Measurements from ENCODE around the gene SNED1.

SNED1 gene

GRCh38 chr2:241108271-241109209 is 110.1 kb downstream of the SNED1 start:
- no peak for DNase-seq (ENCODE audit: low read depth)

GRCh38 chr2:241109210-241110088 is 111.0 kb downstream of the SNED1 start:
- DNase-seq (ENCODE audit: low read depth) = no peak

- DNase-seq (ENCODE audit: low read depth) = no peak
Observed at GRCh38 chr2:241110089-241110606, 111.7 kb downstream of the SNED1 start.

DNA sequence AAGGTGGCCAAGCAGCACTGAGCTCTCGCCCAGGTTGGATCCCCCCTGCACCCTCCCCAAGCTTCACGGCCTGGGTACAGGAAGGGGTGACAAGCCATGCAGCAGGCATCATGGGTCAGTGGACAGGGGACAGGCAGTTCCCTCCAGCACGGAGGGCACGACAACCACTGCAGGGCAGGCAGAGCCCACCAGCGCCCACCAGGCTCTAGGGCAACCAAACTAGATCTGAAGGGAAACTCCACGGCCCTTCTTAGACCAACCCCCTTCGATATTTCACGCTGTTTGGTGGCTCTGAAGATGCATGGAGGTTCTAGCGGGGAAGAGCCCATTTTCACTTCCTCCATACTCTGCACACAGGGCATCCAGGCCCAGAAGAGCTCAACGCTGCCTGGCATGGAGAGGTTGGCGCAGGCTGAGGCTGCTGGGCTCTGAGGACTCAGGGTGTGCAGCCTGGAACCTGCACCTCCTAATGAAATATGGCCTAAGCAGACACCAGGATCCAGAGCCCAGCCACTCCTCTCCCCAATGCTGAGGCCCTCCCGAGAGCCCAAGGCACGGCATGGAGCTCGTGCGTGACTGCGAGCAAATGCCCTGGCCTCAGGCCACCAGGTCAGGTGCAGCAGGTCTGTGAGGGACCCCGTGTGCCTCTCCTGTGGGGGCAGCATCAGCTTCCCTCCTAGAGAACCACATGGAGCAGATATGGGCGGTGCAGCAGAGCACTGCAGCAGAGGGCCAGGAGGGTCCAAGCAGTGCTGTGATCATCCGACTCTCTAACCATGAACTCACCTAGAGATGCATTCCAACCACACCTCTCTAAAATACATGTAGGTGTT is 112.4 kb downstream of the SNED1 start:
- DNase-seq (ENCODE audit: low read depth) = no peak

GRCh38 chr2:241111440-241111805 is 113.0 kb downstream of the SNED1 start:
- DNase-seq (ENCODE audit: low read depth) = no peak

- DNase-seq (ENCODE audit: low read depth) = no peak
Observed at GRCh38 chr2:241112046-241112445, 113.6 kb downstream of the SNED1 start.

DNA sequence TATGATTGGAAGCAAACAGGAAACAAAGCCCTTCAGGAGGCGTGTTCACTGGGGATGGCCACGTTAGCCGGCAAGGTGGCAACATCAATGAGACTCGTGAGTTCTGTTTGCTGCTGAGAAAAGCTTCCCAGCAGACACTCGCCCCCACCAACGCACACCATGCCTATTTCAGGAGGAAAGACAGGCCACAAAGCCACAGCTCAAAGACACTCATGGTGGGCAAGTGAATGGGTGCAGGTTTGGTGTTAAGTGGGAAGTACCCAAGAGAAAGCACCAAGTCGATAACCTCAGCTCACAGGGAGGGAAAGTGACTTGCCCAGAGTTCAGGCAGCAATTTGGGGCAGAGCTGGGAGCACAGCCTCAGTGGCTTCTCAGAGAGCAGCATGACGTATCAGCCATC is 114.2 kb downstream of the SNED1 start:
- DNase-seq (ENCODE audit: low read depth) = no peak

- DNase-seq (ENCODE audit: low read depth) = no peak
Observed at GRCh38 chr2:241114836-241115235, 116.4 kb downstream of the SNED1 start.

GRCh38 chr2:241115361-241115760 is 116.9 kb downstream of the SNED1 start:
- DNase-seq (ENCODE audit: low read depth) = no peak

GRCh38 chr2:241116606-241117560 is 118.5 kb downstream of the SNED1 start:
- DNase-seq (ENCODE audit: low read depth) = no peak

DNA sequence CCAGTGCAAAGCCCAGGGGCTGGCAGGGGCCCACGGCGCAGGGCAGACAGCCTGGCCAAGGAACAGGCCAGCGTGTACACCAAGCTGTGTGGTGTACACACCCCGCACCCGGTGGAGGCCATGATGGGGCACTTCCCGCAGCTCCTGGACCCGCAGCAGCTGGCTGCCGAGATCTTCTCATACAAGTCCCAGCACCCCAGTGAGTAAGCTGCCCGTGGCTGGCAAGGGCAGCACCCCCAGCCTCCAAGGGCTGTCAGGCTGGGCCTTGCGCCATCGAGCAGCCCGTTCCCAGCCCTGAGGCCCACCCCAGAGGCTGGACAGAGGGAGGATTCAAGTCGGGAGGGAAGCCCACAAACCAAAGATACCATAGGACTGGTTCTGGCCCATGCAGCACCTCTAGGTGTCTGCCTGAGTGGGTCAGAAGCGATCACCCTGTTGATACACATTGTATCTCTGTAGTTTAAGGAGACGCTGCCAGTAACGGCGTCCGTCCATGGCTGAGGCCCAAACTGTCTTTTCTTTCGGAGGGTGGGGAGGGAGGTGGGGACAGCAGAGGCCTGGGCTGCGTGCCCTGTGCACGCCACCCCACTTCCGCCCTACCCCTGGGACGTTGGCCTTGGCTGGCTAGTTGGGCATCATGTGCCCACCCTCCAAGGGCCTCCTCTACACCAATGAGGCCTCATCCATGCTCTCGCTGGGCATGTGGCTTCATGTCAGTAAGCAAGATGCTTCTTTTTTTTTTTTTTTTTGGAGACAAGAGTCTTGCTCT is 120.5 kb downstream of the SNED1 start:
- DNase-seq (ENCODE audit: low read depth) = no peak

- no peak for DNase-seq (ENCODE audit: low read depth)
Observed at GRCh38 chr2:241120440-241120839, 122.0 kb downstream of the SNED1 start.

DNA sequence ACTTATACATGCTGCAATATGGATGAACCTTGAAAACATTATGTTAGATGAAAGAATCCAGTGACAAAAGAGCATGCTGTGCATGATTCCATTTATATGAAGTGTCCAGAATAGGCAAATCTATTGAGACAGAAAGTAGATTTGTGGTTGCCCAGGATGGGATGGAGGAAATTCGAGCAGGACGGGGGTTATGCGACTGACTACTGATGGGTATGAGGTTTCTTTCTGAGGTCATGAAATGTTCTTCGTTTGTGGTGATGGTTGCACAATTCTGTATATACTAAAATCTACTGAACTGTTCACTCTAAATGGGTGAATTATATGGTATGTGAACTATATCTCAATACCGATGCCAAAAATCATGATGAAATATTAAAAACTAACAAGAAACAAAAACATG is 122.6 kb downstream of the SNED1 start:
- no peak for DNase-seq (ENCODE audit: low read depth)

DNA sequence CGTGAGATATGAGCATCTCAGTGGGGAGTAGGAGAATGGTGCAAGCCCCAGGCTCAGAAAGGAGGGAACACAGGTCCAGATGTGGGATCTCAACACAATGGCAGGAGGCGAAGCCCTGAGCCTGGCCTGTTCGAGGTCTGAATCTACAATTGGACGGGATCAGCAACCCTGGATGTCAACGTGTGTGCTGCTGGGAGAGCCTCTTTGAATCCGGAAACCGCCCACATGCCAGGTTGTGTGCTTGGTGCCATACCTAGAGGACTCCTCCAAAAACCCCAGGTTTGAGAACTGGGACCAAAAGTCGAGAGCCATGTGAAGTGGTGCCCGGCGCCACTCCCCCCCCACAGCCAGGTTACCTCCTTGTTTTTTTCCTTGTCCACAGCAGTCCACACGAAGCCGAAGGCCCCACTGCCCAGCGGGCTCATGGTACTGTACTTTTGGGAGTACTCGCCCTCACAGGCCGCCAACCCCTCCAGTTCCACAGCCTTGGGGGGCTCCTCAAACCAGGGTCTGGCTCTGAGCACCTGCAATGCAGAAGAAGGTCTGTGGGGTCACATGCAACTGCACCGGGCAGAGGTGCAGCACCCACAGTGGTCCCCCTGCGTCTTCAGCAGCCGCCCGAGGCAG is 124.1 kb downstream of the SNED1 start:
- DNase-seq (ENCODE audit: low read depth) = no peak

- DNase-seq (ENCODE audit: low read depth) = no peak
Observed at GRCh38 chr2:241123816-241124536, 125.6 kb downstream of the SNED1 start.

- no peak for DNase-seq (ENCODE audit: low read depth)
Observed at GRCh38 chr2:241125626-241126025, 127.2 kb downstream of the SNED1 start.

DNA sequence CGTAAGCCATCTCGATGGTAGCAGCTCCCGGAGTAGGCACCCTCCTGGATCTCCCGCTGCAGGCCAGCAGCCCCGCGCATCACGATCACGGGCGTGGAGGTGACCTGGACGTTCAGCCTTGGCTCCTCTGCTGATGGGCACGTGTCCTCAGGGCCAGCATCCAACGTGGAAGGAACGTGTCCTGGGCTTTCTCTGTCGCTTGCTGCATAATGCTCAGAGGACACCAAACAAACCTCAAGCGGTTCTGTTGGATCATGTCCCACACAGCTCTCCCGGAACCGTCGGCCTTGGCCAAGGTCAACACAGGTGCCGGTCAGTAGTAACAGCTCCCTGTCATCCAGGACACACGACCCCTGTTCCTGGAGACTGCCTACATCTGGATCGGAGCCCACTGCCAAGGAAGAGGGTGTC is 127.8 kb downstream of the SNED1 start:
- no peak for DNase-seq (ENCODE audit: low read depth)

DNA sequence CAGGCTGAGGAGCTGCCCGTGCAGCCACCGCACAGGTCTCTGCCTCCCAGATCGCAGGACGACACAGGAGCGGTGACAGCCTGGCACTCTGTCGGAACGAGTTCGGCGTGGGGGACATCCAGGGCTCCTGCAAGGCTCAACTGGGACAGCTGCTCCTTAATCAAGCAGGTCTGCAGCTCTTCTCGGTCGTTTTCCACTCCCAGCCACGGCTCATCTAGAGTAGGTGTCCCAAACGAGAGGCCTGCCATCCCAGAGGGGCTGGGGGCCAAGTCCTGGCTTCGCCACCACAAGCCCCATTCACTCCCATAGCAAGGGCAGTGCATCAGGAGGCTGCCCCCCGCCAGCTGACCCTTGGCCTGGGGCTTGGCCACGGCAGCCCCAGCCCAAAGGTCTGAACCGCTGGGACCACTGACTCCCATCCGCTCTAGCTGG is 128.4 kb downstream of the SNED1 start:
- DNase-seq (ENCODE audit: low read depth) = no peak

DNA sequence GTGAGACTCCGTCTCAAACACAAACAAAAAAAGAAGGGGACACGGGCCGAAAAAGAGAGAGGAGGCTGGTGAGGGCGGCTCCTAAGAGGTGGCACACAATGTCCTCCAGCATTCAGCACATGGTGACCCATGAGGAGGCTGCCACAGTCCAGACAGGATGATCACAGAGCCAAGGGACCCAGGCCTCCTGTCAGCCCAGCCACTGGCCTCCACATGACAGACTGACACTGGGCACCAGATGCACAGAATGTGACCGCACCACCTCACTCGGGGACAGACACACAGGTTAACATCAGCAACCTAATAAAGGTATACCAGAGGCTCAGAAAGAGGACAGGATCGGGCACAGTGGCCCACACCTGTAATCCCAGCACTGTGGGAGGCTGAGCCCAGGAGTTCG is 129.8 kb downstream of the SNED1 start:
- DNase-seq (ENCODE audit: low read depth) = no peak
